Effector memory CD8-positive, alpha-beta T cell (primary cell): ENCODE measurements around the gene PIK3AP1.
"Not testable (repeated sequence)": the region's sequence is repeated elsewhere in the genome, so short reads cannot be mapped to it uniquely, and the experiment has no call there.

Experiments
- ATAC-seq: fragments of 150-1000 bp; cut with Tn5 transposase; replicated peaks from 2 replicates; pipeline ENCODE4 v1.10.0; 2021; ENCODE audit warnings: mild to moderate bottlenecking, moderate library complexity
- DNase-seq, 3 experiments: peaks; one replicate each; pipeline ENCODE4 v3.0.0; 2021
- H3K27ac Mint-ChIP-seq, 2 donors: one replicate each; pipeline ENCODE4 v1.8.0; 2022; ENCODE audit warnings: mild to moderate bottlenecking in 2 of 2, mixed read lengths in 2 of 2, moderate library complexity in 2 of 2
- H3K27me3 Mint-ChIP-seq, 2 donors: one replicate each; pipeline ENCODE4 v1.8.0; 2022; ENCODE audit warnings: mixed read lengths in 2 of 2
- H3K36me3 Mint-ChIP-seq: one replicate; pipeline ENCODE4 v1.8.0; 2022; ENCODE audit warnings: mild to moderate bottlenecking, moderate library complexity, mixed read lengths; ENCODE audit not compliant: insufficient read depth
- H3K4me1 Mint-ChIP-seq, 2 donors: one replicate each; pipeline ENCODE4 v1.8.0; 2022; ENCODE audit warnings: low read depth in 2 of 2, mixed read lengths in 2 of 2
- H3K4me3 Mint-ChIP-seq, 2 donors: one replicate each; pipeline ENCODE4 v1.8.0; 2022; ENCODE audit warnings: mild to moderate bottlenecking in 2 of 2, mixed read lengths in 2 of 2, moderate library complexity in 2 of 2
- H3K9me3 Mint-ChIP-seq, 2 donors: one replicate each; pipeline ENCODE4 v1.8.0; 2022; ENCODE audit warnings: mixed read lengths in 2 of 2
- total RNA-seq, 9 experiments: gene quantifications; one replicate each; lab custom pipeline; 2026; lab: John Stamatoyannopoulos, UW

PIK3AP1 gene
- 5.3 to 58.4 (median 21.5) reads per million in 9 experiments for total RNA-seq

- peak; percentile 77 for ATAC-seq
- H3K36me3 Mint-ChIP-seq: peaks cover 17% of the 10 kb centered on the region
- H3K4me3 Mint-ChIP-seq: peak within 1 kb of the TSS; percentile 96 to 100
- no peaks in the 10 kb centered on the region for H3K9me3 Mint-ChIP-seq
- H3K27ac Mint-ChIP-seq: peak within 1 kb of the TSS; percentile 98 to 99
- no peaks in the 10 kb centered on the region for H3K27me3 Mint-ChIP-seq
- peaks cover 44 to 49% of the 10 kb centered on the region in 2 donors for H3K4me1 Mint-ChIP-seq
- DNase-seq: peak; percentile 46 to 56 (median 46)
Measured at GRCh38 chr10:96720422-96721206, at the start of gene PIK3AP1. PIK3AP1 (minus strand) TSS chr10:96720514; CDS start chr10:96720394, 120 bp downstream.

- ATAC-seq (no peak), DNase-seq (no peak)
- Mint-ChIP-seq H3K36me3 (no peaks in the 10 kb centered on the region), H3K9me3 (peaks cover 2 to 7% of the 10 kb centered on the region in 2 donors), H3K4me1 (peaks cover 3 to 5% of the 10 kb centered on the region in 2 donors), H3K27me3 (no peaks in the 10 kb centered on the region), H3K4me3 (no peak overlapping the region), H3K27ac (no peak overlapping the region)
Measured at GRCh38 chr10:96768136-96768535, 47.8 kb upstream of the PIK3AP1 start.

GRCh38 chr10:96767611-96768010, 47.3 kb upstream of the PIK3AP1 start:
- Mint-ChIP-seq H3K4me1 (peaks cover 3 to 5% of the 10 kb centered on the region in 2 donors), H3K27me3 (no peaks in the 10 kb centered on the region), H3K4me3 (no peak overlapping the region), H3K27ac (no peak overlapping the region), H3K9me3 (peaks cover 2 to 6% of the 10 kb centered on the region in 2 donors), H3K36me3 (no peaks in the 10 kb centered on the region)
- ATAC-seq (no peak), DNase-seq (no peak)

GRCh38 chr10:96765406-96766240, 45.3 kb upstream of the PIK3AP1 start:
- H3K4me3 Mint-ChIP-seq: peak overlapping the region in 1 of 2 donors; percentile 13
- peak; percentile 74 to 75 (median 75) for DNase-seq
- ATAC-seq: peak; percentile 96
- no peaks in the 10 kb centered on the region for H3K27me3 Mint-ChIP-seq
- H3K27ac Mint-ChIP-seq: peak overlapping the region in 1 of 2 donors; percentile 44
- no peaks in the 10 kb centered on the region for H3K36me3 Mint-ChIP-seq
- no peaks in the 10 kb centered on the region for H3K9me3 Mint-ChIP-seq
- H3K4me1 Mint-ChIP-seq: peaks cover 3 to 9% of the 10 kb centered on the region in 2 donors

- Mint-ChIP-seq H3K27me3 (no peaks in the 10 kb centered on the region), H3K27ac (no peak overlapping the region)
Measured at GRCh38 chr10:96764425-96765060, 44.2 kb upstream of the PIK3AP1 start.

GRCh38 chr10:96758423-96758822, 38.1 kb upstream of the PIK3AP1 start:
- ATAC-seq (peak; percentile 58), DNase-seq (no peak)
- Mint-ChIP-seq H3K27ac (peak overlapping the region in 1 of 2 donors; percentile 85), H3K4me1 (peaks cover 12 to 16% of the 10 kb centered on the region in 2 donors), H3K4me3 (peak overlapping the region; percentile 29 to 34), H3K9me3 (no peaks in the 10 kb centered on the region), H3K36me3 (no peaks in the 10 kb centered on the region), H3K27me3 (no peaks in the 10 kb centered on the region)

More at GRCh38 chr10:96764425-96765060, 44.2 kb upstream of the PIK3AP1 start:
- DNase-seq (no peak), ATAC-seq (no peak)
- Mint-ChIP-seq H3K36me3 (no peaks in the 10 kb centered on the region), H3K4me3 (no peak overlapping the region), H3K9me3 (no peaks in the 10 kb centered on the region), H3K4me1 (peaks cover 3 to 9% of the 10 kb centered on the region in 2 donors)

GRCh38 chr10:96756111-96756903, 36.0 kb upstream of the PIK3AP1 start:
- Mint-ChIP-seq H3K27ac (no peak overlapping the region), H3K4me3 (no peak overlapping the region), H3K9me3 (no peaks in the 10 kb centered on the region), H3K36me3 (no peaks in the 10 kb centered on the region), H3K27me3 (no peaks in the 10 kb centered on the region), H3K4me1 (peaks cover 10 to 16% of the 10 kb centered on the region in 2 donors)
- DNase-seq (no peak), ATAC-seq (no peak)

- Mint-ChIP-seq H3K9me3 (no peaks in the 10 kb centered on the region), H3K4me1 (peaks cover 8 to 16% of the 10 kb centered on the region in 2 donors), H3K27me3 (no peaks in the 10 kb centered on the region), H3K27ac (no peak overlapping the region), H3K36me3 (no peaks in the 10 kb centered on the region), H3K4me3 (no peak overlapping the region)
- DNase-seq: no peak
- no peak for ATAC-seq
Measured at GRCh38 chr10:96753956-96754355, 33.6 kb upstream of the PIK3AP1 start.

- H3K4me3 Mint-ChIP-seq: no peak overlapping the region
- no peaks in the 10 kb centered on the region for H3K9me3 Mint-ChIP-seq
- peaks cover 0 to 5% of the 10 kb centered on the region in 2 donors for H3K4me1 Mint-ChIP-seq
- DNase-seq (no peak), ATAC-seq (no peak)
- no peaks in the 10 kb centered on the region for H3K27me3 Mint-ChIP-seq
- no peaks in the 10 kb centered on the region for H3K36me3 Mint-ChIP-seq
- H3K27ac Mint-ChIP-seq: no peak overlapping the region
Measured at GRCh38 chr10:96752375-96752774, 32.1 kb upstream of the PIK3AP1 start.

GRCh38 chr10:96750316-96750715, 30.0 kb upstream of the PIK3AP1 start:
- H3K27me3 Mint-ChIP-seq, DNase-seq, H3K27ac Mint-ChIP-seq, ATAC-seq, H3K4me1 Mint-ChIP-seq, H3K4me3 Mint-ChIP-seq, H3K36me3 Mint-ChIP-seq, H3K9me3 Mint-ChIP-seq: not testable (repeated sequence)

GRCh38 chr10:96747734-96748550, 27.6 kb upstream of the PIK3AP1 start:
- Mint-ChIP-seq H3K4me1 (peaks cover 7 to 9% of the 10 kb centered on the region in 2 donors), H3K9me3 (no peaks in the 10 kb centered on the region), H3K4me3 (no peak overlapping the region), H3K36me3 (peaks cover 4% of the 10 kb centered on the region), H3K27ac (peak overlapping the region in 1 of 2 donors; percentile 38), H3K27me3 (no peaks in the 10 kb centered on the region)
- ATAC-seq: peak; percentile 9
- DNase-seq: no peak

- no peaks in the 10 kb centered on the region for H3K9me3 Mint-ChIP-seq
- DNase-seq: no peak
- no peaks in the 10 kb centered on the region for H3K27me3 Mint-ChIP-seq
- peaks cover 4% of the 10 kb centered on the region for H3K36me3 Mint-ChIP-seq
- no peak for ATAC-seq
- no peak overlapping the region for H3K27ac Mint-ChIP-seq
- peaks cover 7 to 9% of the 10 kb centered on the region in 2 donors for H3K4me1 Mint-ChIP-seq
- no peak overlapping the region for H3K4me3 Mint-ChIP-seq
Measured at GRCh38 chr10:96746503-96746902, 26.2 kb upstream of the PIK3AP1 start.
